Measurements from ENCODE around the gene TMEM270. TPM values are rescaled to one million over a fixed set of nuclear protein-coding genes. Genes with fewer than 3 reads are reported as not detected.

TMEM270 gene
- polyA plus RNA-seq, 3 donors, result not detected

- Mint-ChIP-seq H3K27me3 (ENCODE audit: low read depth in 3 of 3) (peaks cover 24 to 39% (median 26%) of the 10 kb centered on the region in 3 donors), H3K4me3 (no peak overlapping the region), H3K4me1 (peaks cover 36% of the 10 kb centered on the region), H3K27ac (no peak overlapping the region), H3K9me3 (peaks cover 0 to 2% (median 0%) of the 10 kb centered on the region in 7 donors), H3K36me3 (peaks cover 0 to 2% of the 10 kb centered on the region in 2 donors)
- H3K4me3 ChIP-seq (replicated peaks in 1 of 3; ENCODE audit: low read depth in 2 of 3, low read length in 3 of 3), result no peak overlapping the region
- no peak for DNase-seq
- no peak overlapping the region for H3K27ac ChIP-seq (ENCODE audit: low read depth in 1 of 2, low read length in 2 of 2)
- no peak overlapping the region for H2AFZ ChIP-seq (ENCODE audit: insufficient read depth, low read depth, low read length, poor library complexity, severe bottlenecking)
- H3K9me3 ChIP-seq (replicated peaks in 1 of 2; ENCODE audit: control insufficient read depth in 1 of 2, insufficient read depth in 1 of 2, low read length in 2 of 2), result no peaks in the 10 kb centered on the region
- peaks cover 29 to 40% of the 10 kb centered on the region in 2 donors for H3K4me1 ChIP-seq (ENCODE audit: control insufficient read depth in 1 of 2, insufficient read depth in 2 of 2, low read length in 2 of 2)
- WGBS (ENCODE audit: insufficient coverage), result 99% methylated on average over 13 of the region's 16 CpGs
- no peak overlapping the region for H3K4me2 ChIP-seq (replicated peaks; ENCODE audit: extremely low read depth, low read length, poor library complexity, severe bottlenecking)
- no peaks in the 10 kb centered on the region for H3K79me2 ChIP-seq (ENCODE audit: insufficient read depth, low read length)
- no peak overlapping the region for H3K9ac ChIP-seq (ENCODE audit: insufficient read depth, low read length, poor library complexity, severe bottlenecking)
- H3K27me3 ChIP-seq (ENCODE audit: control insufficient read depth in 2 of 2, insufficient read depth in 2 of 2, low read length in 2 of 2), result peaks cover 0 to 17% of the 10 kb centered on the region in 2 donors
- intact Hi-C loops (cut with micrococcal nuclease), result no loop called here
- no peaks in the 10 kb centered on the region for H4K20me1 ChIP-seq (ENCODE audit: insufficient read depth, low read length)
- TF ChIP-seq, protein P1, sequence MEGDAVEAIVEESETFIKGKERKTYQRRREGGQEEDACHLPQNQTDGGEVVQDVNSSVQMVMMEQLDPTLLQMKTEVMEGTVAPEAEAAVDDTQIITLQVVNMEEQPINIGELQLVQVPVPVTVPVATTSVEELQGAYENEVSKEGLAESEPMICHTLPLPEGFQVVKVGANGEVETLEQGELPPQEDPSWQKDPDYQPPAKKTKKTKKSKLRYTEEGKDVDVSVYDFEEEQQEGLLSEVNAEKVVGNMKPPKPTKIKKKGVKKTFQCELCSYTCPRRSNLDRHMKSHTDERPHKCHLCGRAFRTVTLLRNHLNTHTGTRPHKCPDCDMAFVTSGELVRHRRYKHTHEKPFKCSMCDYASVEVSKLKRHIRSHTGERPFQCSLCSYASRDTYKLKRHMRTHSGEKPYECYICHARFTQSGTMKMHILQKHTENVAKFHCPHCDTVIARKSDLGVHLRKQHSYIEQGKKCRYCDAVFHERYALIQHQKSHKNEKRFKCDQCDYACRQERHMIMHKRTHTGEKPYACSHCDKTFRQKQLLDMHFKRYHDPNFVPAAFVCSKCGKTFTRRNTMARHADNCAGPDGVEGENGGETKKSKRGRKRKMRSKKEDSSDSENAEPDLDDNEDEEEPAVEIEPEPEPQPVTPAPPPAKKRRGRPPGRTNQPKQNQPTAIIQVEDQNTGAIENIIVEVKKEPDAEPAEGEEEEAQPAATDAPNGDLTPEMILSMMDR (IDR thresholded peaks at IDR 0.05), result no peak
- H3K36me3 ChIP-seq (replicated peaks in 1 of 2; ENCODE audit: control insufficient read depth in 1 of 2, insufficient read depth in 2 of 2, low read length in 2 of 2), result no peaks in the 10 kb centered on the region
Observed at GRCh38 chr7:73831584-73831833, 29.4 kb upstream of the TMEM270 start.

DNA sequence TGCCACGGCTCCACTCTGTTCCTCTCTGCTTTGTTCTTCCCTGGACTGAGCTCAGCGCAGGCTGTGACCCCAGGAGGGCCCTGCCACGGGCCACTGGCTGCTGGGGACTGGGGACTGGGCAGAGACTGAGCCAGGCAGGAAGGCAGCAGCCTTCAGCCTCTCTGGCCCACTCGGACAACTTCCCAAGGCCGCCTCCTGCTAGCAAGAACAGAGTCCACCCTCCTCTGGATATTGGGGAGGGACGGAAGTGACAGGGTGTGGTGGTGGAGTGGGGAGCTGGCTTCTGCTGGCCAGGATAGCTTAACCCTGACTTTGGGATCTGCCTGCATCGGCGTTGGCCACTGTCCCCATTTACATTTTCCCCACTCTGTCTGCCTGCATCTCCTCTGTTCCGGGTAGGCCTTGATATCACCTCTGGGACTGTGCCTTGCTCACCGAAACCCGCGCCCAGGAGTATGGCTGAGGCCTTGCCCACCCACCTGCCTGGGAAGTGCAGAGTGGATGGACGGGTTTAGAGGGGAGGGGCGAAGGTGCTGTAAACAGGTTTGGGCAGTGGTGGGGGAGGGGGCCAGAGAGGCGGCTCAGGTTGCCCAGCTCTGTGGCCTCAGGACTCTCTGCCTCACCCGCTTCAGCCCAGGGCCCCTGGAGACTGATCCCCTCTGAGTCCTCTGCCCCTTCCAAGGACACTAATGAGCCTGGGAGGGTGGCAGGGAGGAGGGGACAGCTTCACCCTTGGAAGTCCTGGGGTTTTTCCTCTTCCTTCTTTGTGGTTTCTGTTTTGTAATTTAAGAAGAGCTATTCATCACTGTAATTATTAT lies 28.9 kb upstream of the TMEM270 start:
- Mint-ChIP-seq H3K36me3 (peaks cover 0 to 2% of the 10 kb centered on the region in 2 donors), H3K4me1 (peaks cover 30% of the 10 kb centered on the region), H3K9me3 (peaks cover 0 to 2% (median 0%) of the 10 kb centered on the region in 7 donors), H3K4me3 (no peak overlapping the region), H3K27me3 (ENCODE audit: low read depth in 3 of 3) (peaks cover 24 to 39% (median 26%) of the 10 kb centered on the region in 3 donors), H3K27ac (peak overlapping the region in 1 of 7 donors; percentile 18)
- Histone ChIP-seq H3K4me2 (replicated peaks; ENCODE audit: extremely low read depth, low read length, poor library complexity, severe bottlenecking) (no peak overlapping the region), H3K27ac (ENCODE audit: low read depth in 1 of 2, low read length in 2 of 2) (no peak overlapping the region), H3K4me3 (replicated peaks in 1 of 3; ENCODE audit: low read depth in 2 of 3, low read length in 3 of 3) (no peak overlapping the region), H3K9ac (ENCODE audit: insufficient read depth, low read length, poor library complexity, severe bottlenecking) (no peak overlapping the region), H4K20me1 (ENCODE audit: insufficient read depth, low read length) (no peaks in the 10 kb centered on the region), H3K4me1 (ENCODE audit: control insufficient read depth in 1 of 2, insufficient read depth in 2 of 2, low read length in 2 of 2) (peaks cover 24 to 35% of the 10 kb centered on the region in 2 donors), H2AFZ (ENCODE audit: insufficient read depth, low read depth, low read length, poor library complexity, severe bottlenecking) (no peak overlapping the region), H3K27me3 (ENCODE audit: control insufficient read depth in 2 of 2, insufficient read depth in 2 of 2, low read length in 2 of 2) (peaks cover 0 to 17% of the 10 kb centered on the region in 2 donors), H3K9me3 (replicated peaks in 1 of 2; ENCODE audit: control insufficient read depth in 1 of 2, insufficient read depth in 1 of 2, low read length in 2 of 2) (no peaks in the 10 kb centered on the region), H3K79me2 (ENCODE audit: insufficient read depth, low read length) (no peaks in the 10 kb centered on the region), H3K36me3 (replicated peaks in 1 of 2; ENCODE audit: control insufficient read depth in 1 of 2, insufficient read depth in 2 of 2, low read length in 2 of 2) (no peaks in the 10 kb centered on the region)
- TF ChIP-seq, protein P1 (IDR thresholded peaks at IDR 0.05), result no peak
- 92% methylated on average over 9 of the region's 16 CpGs for WGBS (ENCODE audit: insufficient coverage)
- intact Hi-C loops (cut with micrococcal nuclease), result no loop called here
- peak in 1 of 3 donors; percentile 32 for DNase-seq

Measured in CD14-positive monocyte (primary cell).